Measurements from ENCODE around the gene HEATR3. TPM values are rescaled to one million over a fixed set of nuclear protein-coding genes. Genes with fewer than 3 reads are reported as not detected.

HEATR3 gene
- total RNA-seq, 1 donor from 2014 or later: 19.1 TPM

GRCh38 chr16:50154420-50154950, 88.7 kb downstream of the HEATR3 start:
- no peaks in the 10 kb centered on the region for H3K36me3 ChIP-seq (ENCODE audit: control insufficient read depth, insufficient read depth, low read length)
- H3K4me3 ChIP-seq (ENCODE audit: low read depth, low read length): peak overlapping the region; percentile 67
- TF ChIP-seq CTCF (IDR thresholded peaks at IDR 0.05; ENCODE audit: insufficient read depth, low read length, poor library complexity, severe bottlenecking): no peak
- H3K27me3 ChIP-seq (ENCODE audit: control insufficient read depth, insufficient read depth, low read length): no peaks in the 10 kb centered on the region
- DNase-seq (ENCODE audit: low read depth): no peak

- H3K4me3 ChIP-seq (ENCODE audit: low read depth, low read length): no peak overlapping the region
- DNase-seq (ENCODE audit: low read depth): no peak
- no peak for TF ChIP-seq CTCF (IDR thresholded peaks at IDR 0.05; ENCODE audit: insufficient read depth, low read length, poor library complexity, severe bottlenecking)
- no peaks in the 10 kb centered on the region for H3K36me3 ChIP-seq (ENCODE audit: control insufficient read depth, insufficient read depth, low read length)
- H3K27me3 ChIP-seq (ENCODE audit: control insufficient read depth, insufficient read depth, low read length): no peaks in the 10 kb centered on the region
Measured at GRCh38 chr16:50155925-50156324, 90.2 kb downstream of the HEATR3 start.

Other genes with a start within 250 kb of the HEATR3 start
- 3.6 and 5.5 TPM in 2 replicates for gene ZNF423, start 209.9 kb upstream of the HEATR3 start, total RNA-seq
- gene CNEP1R1, start 40.7 kb upstream of the HEATR3 start, total RNA-seq: 18.0 and 23.9 TPM in 2 replicates
- gene TENT4B, start 87.3 kb downstream of the HEATR3 start, total RNA-seq: 10.9 and 11.0 TPM in 2 replicates
- gene ADCY7, start 200.6 kb downstream of the HEATR3 start, total RNA-seq: 30.3 and 36.2 TPM in 2 replicates